B cell (primary cell): ENCODE data around the gene CD300LB.

ENCODE experiments used
- CTCF ChIP-seq: fragments of 200-600 bp; IDR thresholded peaks from one replicate; pipeline ENCODE4 v1.8.0; 2022; ENCODE audit warnings: antibody characterized with exemption, mild to moderate bottlenecking
- EZH2 ChIP-seq: IDR thresholded peaks from 2 replicates; pipeline ENCODE4 v1.6.1; 2012; ENCODE audit warnings: borderline replicate concordance, low read depth, mild to moderate bottlenecking, moderate library complexity, low read length; ENCODE audit not compliant: insufficient read depth, poor library complexity, severe bottlenecking

DNA sequence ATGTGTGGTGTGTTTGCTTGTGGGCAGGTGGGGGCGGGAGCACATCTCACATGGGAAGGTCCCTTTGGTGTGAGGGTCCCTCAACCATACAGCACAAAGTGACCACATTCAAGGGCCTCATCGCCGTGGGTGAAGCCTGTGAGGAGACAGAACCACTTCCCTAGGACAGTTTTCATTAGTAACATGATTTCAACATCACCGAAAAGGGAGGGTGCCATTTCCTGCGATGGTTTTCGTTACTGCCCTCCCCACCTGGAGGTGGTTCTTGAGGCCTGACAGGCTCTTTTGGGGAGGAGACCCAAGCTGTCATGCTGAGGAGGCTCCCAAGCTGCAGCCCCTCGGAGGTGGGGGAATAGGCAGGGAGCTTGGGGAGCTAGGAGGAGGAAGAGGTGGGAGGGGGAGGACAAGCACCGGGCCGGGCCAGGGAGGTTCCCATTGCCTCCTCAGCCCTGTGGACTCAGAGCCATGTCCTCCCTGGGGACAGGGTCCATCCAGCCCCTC is 9.5 kb downstream of the CD300LB start:
- TF ChIP-seq CTCF (no peak), EZH2 (no peak)
